CD4-positive, alpha-beta T cell treated with Interleukin-17A for 4 hours (primary cell): ENCODE results near the gene ZNF599.

Experiments
- DNase-seq: peaks from one replicate; pipeline ENCODE4 v3.0.0-alpha.2; 2020; ENCODE audit warnings: mixed read lengths

Gene ZNF599

GRCh38 chr19:34734537-34735103, 38.4 kb downstream of the ZNF599 start:
- DNase-seq, result no peak

- DNase-seq, result peak; percentile 81
Measured at GRCh38 chr19:34733746-34734536, 39.1 kb downstream of the ZNF599 start, which contains the start of gene ZNF181. ZNF181 (plus strand) TSS chr19:34734243; CDS start chr19:34735038, 795 bp downstream.

- DNase-seq, result no peak
Measured at GRCh38 chr19:34733266-34733745, 39.7 kb downstream of the ZNF599 start.

GRCh38 chr19:34732612-34733211, 40.3 kb downstream of the ZNF599 start:
- no peak for DNase-seq

GRCh38 chr19:34731964-34732363, 41.1 kb downstream of the ZNF599 start:
- DNase-seq, result no peak

- DNase-seq, result no peak
Measured at GRCh38 chr19:34731019-34731829, 41.8 kb downstream of the ZNF599 start.

- DNase-seq, result no peak
Measured at GRCh38 chr19:34725400-34725799, 47.6 kb downstream of the ZNF599 start.

GRCh38 chr19:34722353-34722752, 50.7 kb downstream of the ZNF599 start:
- no peak for DNase-seq

- DNase-seq, result no peak
Measured at GRCh38 chr19:34715357-34715756, 57.7 kb downstream of the ZNF599 start.

GRCh38 chr19:34713262-34713637, 59.8 kb downstream of the ZNF599 start:
- DNase-seq, result no peak

- DNase-seq, result peak; percentile 64
Measured at GRCh38 chr19:34712395-34713261, 60.4 kb downstream of the ZNF599 start.

GRCh38 chr19:34711890-34712289, 61.1 kb downstream of the ZNF599 start:
- no peak for DNase-seq
